NB4 (cell line): Measurements from ENCODE around the gene NALCN.

Experiments used
- CTCF ChIP-seq: IDR thresholded peaks from one replicate; pipeline ENCODE4 v1.5.1; 2012; ENCODE audit warnings: low read depth, low read length
- MYC ChIP-seq: IDR thresholded peaks from 2 replicates; pipeline ENCODE4 v1.6.1; 2011; ENCODE audit warnings: low read depth, low read length
- POLR2A ChIP-seq: IDR thresholded peaks from 2 replicates; pipeline ENCODE4 v1.6.1; 2011; ENCODE audit warnings: mild to moderate bottlenecking; ENCODE audit not compliant: insufficient read length; ENCODE audit errors: extremely low read depth

GRCh38 chr13:101140087-101140770 is 276.1 kb downstream of the NALCN start:
- TF ChIP-seq MYC (no peak), CTCF (no peak), POLR2A (no peak)
